SHP77 treated with DMSO at 0.1 percent for 48 hours (cell line): ENCODE data around the gene LAMB4.
A peak's percentile ranks its signal among the peaks of the same experiment; 100 is the strongest.
"Not testable (repeated sequence)": the region's sequence is repeated elsewhere in the genome, so short reads cannot be mapped to it uniquely, and the experiment has no call there.

Experiments used
- DNase-seq: peaks from one replicate; lab custom pipeline; 2025; lab: John Stamatoyannopoulos, UW

The LAMB4 gene

GRCh38 chr7:108044345-108044744 lies 85.8 kb downstream of the LAMB4 start:
- DNase-seq, result no peak

GRCh38 chr7:108038986-108039385 lies 91.2 kb downstream of the LAMB4 start:
- no peak for DNase-seq

- DNase-seq, result no peak
These were observed 92.4 kb downstream of the LAMB4 start for GRCh38 chr7:108037741-108038140.

GRCh38 chr7:108037140-108037539 lies 93.0 kb downstream of the LAMB4 start:
- no peak for DNase-seq

- DNase-seq, result no peak
These were observed 95.6 kb downstream of the LAMB4 start for GRCh38 chr7:108034586-108034985.

GRCh38 chr7:108033776-108034497 lies 96.2 kb downstream of the LAMB4 start:
- DNase-seq, result no peak

GRCh38 chr7:108033309-108033708 lies 96.9 kb downstream of the LAMB4 start:
- DNase-seq, result not testable (repeated sequence)

- no peak for DNase-seq
These were observed 99.6 kb downstream of the LAMB4 start for GRCh38 chr7:108030516-108030915.

- DNase-seq, result no peak
These were observed 101.1 kb downstream of the LAMB4 start for GRCh38 chr7:108029034-108029433.

- DNase-seq, result no peak
These were observed 102.0 kb downstream of the LAMB4 start for GRCh38 chr7:108028111-108028510.

- no peak for DNase-seq
These were observed 102.9 kb downstream of the LAMB4 start for GRCh38 chr7:108027239-108027638.

GRCh38 chr7:108026647-108027046 lies 103.5 kb downstream of the LAMB4 start:
- DNase-seq, result no peak

GRCh38 chr7:108026116-108026515 lies 104.0 kb downstream of the LAMB4 start:
- no peak for DNase-seq

- DNase-seq, result no peak
These were observed 105.6 kb downstream of the LAMB4 start for GRCh38 chr7:108024538-108024937.

- no peak for DNase-seq
These were observed 109.6 kb downstream of the LAMB4 start for GRCh38 chr7:108020585-108020984.

GRCh38 chr7:108018668-108019067 lies 111.5 kb downstream of the LAMB4 start:
- DNase-seq, result no peak

- no peak for DNase-seq
These were observed 112.4 kb downstream of the LAMB4 start for GRCh38 chr7:108017776-108018151.

- peak; percentile 10 for DNase-seq
These were observed 113.1 kb downstream of the LAMB4 start for GRCh38 chr7:108016841-108017775.

- DNase-seq, result no peak
These were observed 114.4 kb downstream of the LAMB4 start for GRCh38 chr7:108015740-108016139.

GRCh38 chr7:108014747-108015682 lies 115.1 kb downstream of the LAMB4 start:
- no peak for DNase-seq

- no peak for DNase-seq
These were observed 115.9 kb downstream of the LAMB4 start for GRCh38 chr7:108014215-108014614.
